AG09309 (cell line): Measurements from ENCODE around the gene TYW1.
"Not testable (repeated sequence)": the region's sequence is repeated elsewhere in the genome, so short reads cannot be mapped to it uniquely, and the experiment has no call there.

Source experiments
- DNase-seq: peaks from one replicate; pipeline ENCODE4 v3.0.0-alpha.2; 2010; ENCODE audit warnings: low read depth
- H3K4me3 ChIP-seq: 2 replicates; pipeline ENCODE4 v1.5.1; 2011; ENCODE audit warnings: mild to moderate bottlenecking, low read depth, low read length, moderate library complexity; ENCODE audit not compliant: control insufficient read depth
- TF ChIP-seq, protein P1 (sequence below): IDR thresholded peaks from 2 replicates; pipeline ENCODE4 v1.5.1; 2011; ENCODE audit warnings: mild to moderate bottlenecking, low read depth, low read length, inconsistent platforms; ENCODE audit not compliant: insufficient read depth, control insufficient read depth; ENCODE audit errors: missing control alignments

The TYW1 gene

DNA sequence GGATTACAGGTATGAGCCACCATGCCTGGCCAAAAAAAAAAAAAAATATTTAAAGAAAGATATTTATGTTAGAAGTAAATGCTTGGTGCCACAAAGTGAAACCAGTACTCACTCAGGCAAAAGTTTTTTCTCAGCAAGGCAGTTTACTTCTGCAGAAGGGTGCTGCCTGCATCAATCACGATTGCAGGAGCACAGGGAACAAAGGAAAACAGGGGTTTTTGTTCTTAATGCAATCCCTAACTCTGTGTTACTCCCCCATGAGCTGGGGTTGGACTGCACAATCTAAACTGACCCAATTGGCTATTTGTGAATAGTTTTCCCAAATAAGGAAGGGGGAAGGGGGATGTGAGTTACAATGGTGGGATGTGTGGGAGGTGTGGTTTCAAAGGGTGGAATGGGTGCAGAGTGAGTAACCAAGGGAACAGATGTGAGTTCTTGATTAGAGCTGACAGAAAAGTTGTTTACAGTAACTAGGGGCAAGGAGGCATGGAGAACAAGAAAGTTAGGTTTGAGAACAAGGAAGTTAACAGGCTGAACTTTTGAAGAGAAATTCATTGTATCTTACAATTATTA lies 255.4 kb downstream of the TYW1 start:
- H3K4me3 ChIP-seq, result no peak overlapping the region
- TF ChIP-seq, protein P1, sequence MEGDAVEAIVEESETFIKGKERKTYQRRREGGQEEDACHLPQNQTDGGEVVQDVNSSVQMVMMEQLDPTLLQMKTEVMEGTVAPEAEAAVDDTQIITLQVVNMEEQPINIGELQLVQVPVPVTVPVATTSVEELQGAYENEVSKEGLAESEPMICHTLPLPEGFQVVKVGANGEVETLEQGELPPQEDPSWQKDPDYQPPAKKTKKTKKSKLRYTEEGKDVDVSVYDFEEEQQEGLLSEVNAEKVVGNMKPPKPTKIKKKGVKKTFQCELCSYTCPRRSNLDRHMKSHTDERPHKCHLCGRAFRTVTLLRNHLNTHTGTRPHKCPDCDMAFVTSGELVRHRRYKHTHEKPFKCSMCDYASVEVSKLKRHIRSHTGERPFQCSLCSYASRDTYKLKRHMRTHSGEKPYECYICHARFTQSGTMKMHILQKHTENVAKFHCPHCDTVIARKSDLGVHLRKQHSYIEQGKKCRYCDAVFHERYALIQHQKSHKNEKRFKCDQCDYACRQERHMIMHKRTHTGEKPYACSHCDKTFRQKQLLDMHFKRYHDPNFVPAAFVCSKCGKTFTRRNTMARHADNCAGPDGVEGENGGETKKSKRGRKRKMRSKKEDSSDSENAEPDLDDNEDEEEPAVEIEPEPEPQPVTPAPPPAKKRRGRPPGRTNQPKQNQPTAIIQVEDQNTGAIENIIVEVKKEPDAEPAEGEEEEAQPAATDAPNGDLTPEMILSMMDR, result no peak
- no peak for DNase-seq

DNA sequence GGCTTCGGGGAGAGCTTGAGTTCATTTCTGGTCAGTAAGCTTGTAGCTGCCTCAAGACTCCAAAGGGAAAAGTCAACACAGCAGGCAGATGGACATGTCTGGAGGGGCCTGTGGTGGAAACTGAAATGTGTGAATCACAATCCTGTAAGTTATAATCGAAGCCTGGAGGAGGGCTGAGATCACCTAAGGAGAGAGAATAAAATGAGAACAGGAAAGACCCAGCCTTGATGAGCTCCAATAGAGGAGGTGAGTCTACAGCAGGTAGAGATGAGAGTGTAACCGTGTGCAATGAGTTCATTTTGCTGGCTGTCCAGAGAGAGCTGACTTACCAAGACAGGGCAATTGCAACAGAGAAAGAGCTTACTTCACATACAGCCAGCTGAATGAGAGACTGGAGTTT lies 258.4 kb downstream of the TYW1 start:
- not testable (repeated sequence) for DNase-seq, H3K4me3 ChIP-seq

DNA sequence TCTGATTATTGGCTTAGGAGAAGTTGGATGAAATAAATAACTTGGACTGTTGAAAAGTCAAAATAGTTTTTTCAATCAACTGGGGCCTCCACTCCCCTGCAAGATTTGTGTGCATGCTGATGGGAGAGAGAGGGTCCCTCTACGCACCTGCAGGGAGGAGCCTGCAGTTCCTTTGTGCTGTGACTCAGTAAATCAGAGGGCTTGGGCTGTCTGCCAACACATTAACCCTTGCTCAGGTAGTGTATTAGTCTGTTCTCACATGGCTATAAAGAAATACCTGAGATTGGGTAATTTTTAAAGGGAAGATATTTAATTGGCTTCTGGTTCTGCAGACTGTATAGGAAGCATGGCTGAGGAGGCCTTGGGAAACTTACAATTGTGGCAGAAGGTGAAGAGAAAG lies 261.1 kb downstream of the TYW1 start:
- not testable (repeated sequence) for DNase-seq, H3K4me3 ChIP-seq

DNA sequence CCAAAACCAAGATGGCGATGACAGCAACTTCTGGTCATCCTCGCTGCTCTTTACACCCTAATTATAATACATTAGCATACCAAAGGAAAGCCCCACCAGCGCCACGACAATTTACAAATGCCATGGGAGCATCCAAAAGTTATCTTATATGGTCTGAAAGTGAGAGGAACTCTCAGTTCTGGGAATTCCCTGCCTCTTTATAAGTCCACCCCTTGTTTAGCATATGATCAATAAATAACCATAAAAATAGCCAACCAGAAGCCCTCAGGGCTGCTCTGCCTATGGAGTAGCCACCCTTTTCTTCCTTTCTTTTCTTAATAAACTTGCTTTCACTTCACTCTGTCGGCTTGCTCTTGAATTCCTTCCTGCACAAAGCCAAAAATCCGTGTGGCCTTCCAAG lies 262.7 kb downstream of the TYW1 start:
- not testable (repeated sequence) for DNase-seq, H3K4me3 ChIP-seq

DNA sequence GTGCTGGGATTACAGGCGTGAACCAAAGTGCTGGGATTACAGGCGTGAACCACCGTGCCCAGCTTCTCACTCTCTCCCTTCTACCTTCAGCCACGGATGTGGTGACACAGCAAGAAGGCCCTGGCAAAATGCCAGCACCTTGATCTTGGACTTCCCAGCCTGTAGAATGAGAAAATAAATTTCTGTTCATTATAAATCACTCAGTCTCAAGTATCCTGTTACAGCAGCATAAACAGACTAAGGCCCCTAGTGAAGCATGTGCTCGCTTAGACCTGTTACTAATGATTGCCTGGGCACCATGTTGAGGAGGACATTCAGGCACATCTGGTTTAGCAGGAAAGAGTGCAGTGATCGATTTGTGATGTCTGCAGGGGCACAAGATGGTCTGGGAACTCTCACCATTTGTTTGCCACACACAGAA lies 263.5 kb downstream of the TYW1 start:
- not testable (repeated sequence) for DNase-seq, H3K4me3 ChIP-seq

DNA sequence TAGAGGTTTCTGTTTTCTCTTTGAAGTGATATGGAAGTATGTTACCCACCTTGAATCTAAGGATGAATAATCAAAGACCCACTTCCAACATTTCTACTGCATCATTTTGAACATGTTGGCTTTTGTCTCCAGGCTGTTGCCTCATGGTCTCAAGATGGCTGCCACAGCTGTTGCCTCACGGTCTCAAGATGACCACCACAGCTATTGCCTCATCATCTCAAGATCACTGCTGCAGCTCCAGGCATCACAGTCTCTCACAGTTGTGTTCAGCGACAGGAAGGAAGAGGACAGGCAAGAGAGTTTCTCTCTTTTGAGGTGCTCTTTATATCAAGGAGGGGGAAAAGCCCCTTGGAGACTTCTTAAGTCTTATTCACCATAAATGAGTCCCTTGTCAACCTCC lies 267.4 kb downstream of the TYW1 start:
- DNase-seq, H3K4me3 ChIP-seq: not testable (repeated sequence)

DNA sequence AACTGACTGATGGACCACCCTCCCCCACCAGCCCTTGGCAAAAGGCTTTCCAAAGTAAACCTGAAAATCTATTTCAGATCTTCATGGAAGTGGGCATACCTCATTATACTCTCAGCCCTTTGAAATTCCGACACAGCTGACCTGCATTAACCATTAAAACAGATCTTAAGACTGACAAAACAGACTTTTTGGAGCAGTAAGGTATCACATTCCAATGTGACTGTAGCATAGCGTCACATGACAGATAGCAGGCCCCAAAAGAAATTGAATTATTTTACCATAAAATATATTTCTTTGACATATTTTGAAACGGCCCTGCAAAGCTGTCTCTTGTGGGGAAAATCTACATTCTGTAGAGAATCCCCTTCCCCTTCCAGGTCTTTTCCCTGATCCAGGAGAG lies 269.4 kb downstream of the TYW1 start:
- not testable (repeated sequence) for DNase-seq, H3K4me3 ChIP-seq

DNA sequence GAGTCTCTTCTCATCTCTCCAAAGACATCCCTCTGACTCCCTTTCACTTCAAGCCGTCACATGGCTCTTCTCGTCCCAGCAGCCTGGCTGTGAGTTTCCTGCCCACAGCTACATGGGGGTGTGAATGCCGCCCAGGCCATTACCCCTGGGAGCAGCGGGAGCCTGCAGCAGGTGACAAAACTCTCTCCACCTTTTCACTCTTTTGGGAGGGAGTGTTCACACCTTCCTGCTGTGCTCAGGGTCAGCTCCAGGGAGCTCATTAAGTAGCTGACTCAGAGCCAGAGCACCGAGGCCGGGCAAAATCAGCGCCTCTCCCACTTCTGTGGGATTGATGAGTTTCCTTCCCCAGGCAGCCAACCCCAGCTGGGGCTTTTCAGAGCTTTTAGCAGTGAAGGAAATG lies 271.3 kb downstream of the TYW1 start:
- no peak for DNase-seq
- H3K4me3 ChIP-seq, result no peak overlapping the region
- TF ChIP-seq, protein P1, result no peak

DNA sequence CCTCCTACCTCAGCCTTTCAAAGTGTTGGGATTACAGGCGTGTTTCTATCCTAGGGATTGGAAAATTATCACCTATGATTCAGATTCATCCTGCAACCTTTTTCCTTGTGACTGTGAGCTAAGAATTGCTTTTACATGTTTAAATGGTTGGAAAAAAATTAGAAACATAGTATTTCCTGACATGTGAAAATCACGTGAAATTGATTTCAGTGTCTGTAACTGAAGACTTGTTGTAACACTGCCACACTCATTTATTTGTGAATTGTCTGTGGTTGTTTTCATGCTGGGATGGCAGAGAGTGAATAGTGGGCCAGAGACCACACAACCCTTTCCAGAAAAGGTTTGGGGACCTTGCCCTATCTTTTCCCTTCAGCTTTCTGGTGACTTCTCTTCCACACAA lies 273.3 kb downstream of the TYW1 start:
- DNase-seq, H3K4me3 ChIP-seq: not testable (repeated sequence)
